Epithelial cell of prostate (primary cell): ENCODE data around the gene UGT1A8.
"Not testable (repeated sequence)": the region's sequence is repeated elsewhere in the genome, so short reads cannot be mapped to it uniquely, and the experiment has no call there.

ENCODE experiments used
- DNase-seq: peaks from one replicate; pipeline ENCODE4 v3.0.0-alpha.2; 2011; ENCODE audit warnings: low read depth, low spot score
- H3K27ac ChIP-seq: fragments of 450-650 bp; 2 replicates; pipeline ENCODE4 v1.5.1; 2017; ENCODE audit warnings: mild to moderate bottlenecking

The UGT1A8 gene

DNA sequence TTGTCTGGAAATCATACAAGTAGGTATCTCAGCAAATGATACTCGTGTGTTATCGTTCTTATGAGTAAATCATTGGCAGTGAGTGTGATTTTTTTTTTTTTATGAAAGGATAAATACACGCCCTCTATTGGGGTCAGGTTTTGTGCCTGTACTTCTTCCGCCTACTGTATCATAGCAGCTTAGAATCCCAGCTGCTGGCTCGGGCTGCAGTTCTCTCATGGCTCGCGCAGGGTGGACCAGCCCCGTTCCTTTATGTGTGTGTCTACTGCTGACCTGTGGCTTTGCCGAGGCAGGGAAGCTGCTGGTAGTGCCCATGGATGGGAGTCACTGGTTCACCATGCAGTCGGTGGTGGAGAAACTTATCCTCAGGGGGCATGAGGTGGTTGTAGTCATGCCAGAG, 18.9 kb downstream of the UGT1A8 start, which contains the start of gene UGT1A10:
UGT1A10 (plus strand) TSS at position 143 of the 400 bp plus-strand sequence; CDS start at position 218, 75 bp downstream.
- DNase-seq, H3K27ac ChIP-seq: not testable (repeated sequence)

GRCh38 chr2:233638836-233639235, 21.4 kb downstream of the UGT1A8 start:
- DNase-seq: no peak
- no peak overlapping the region for H3K27ac ChIP-seq

GRCh38 chr2:233639860-233640259, 22.4 kb downstream of the UGT1A8 start:
- no peak overlapping the region for H3K27ac ChIP-seq
- no peak for DNase-seq

- no peak overlapping the region for H3K27ac ChIP-seq
- DNase-seq: no peak
Observed at GRCh38 chr2:233643128-233643527, 25.7 kb downstream of the UGT1A8 start.

DNA sequence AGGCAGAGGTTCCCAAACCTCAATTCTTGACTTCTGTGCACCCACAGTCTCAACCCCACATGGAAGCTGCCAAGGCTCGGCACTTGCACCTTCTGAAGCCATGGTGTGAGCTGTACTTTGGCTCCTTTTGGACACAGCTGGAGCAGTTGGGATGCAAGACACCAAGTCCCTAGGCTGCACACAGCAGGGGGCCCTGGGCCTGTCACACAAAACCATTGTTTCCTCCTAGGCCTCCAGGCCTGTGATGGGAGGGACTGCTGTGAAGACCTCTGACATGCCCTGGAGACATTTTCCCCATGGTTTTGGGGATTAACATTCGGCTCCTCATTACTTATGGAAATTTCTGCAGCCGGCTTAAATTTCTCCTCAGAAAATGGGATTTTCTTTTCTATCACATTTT, 28.6 kb downstream of the UGT1A8 start:
- H3K27ac ChIP-seq, DNase-seq: not testable (repeated sequence)

DNA sequence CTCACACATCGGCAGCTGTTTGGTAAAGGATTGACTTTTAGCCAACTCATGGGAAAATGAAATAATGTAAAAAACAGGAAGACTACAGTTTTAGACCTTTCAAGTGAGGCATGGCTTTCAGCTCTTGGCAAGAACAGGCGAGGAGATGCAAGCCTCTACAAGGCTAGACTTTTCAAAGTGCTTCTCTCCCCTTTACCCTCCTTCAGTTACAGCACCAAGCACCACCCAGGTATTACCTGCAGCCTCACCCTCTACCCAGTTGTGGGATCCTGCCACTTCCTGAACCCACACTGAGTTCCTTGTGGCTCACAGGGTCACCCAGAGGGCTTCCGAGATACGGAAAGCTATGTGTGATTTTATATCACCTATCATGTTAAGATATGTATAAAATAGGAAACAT, 33.5 kb downstream of the UGT1A8 start:
- H3K27ac ChIP-seq: no peak overlapping the region
- DNase-seq: no peak

DNA sequence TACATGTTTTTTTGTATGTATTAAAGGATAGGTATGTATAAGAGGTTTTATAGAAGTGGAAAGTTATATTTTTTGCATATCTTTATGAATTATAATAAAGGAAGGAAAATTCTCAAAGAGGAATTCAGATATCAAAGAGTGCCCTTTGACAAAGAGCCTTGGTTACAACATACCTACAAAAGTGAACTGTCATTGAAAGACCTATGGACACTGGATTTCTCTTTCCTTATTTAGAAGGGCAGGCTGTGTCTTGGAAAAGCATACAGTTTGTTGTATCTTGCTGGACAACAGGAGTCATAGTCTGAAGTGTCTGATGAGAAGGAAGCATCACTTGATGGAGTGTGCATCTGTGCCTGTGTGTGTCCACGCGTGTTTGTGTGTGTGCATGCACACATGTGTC, 34.0 kb downstream of the UGT1A8 start:
- DNase-seq: no peak
- no peak overlapping the region for H3K27ac ChIP-seq

DNA sequence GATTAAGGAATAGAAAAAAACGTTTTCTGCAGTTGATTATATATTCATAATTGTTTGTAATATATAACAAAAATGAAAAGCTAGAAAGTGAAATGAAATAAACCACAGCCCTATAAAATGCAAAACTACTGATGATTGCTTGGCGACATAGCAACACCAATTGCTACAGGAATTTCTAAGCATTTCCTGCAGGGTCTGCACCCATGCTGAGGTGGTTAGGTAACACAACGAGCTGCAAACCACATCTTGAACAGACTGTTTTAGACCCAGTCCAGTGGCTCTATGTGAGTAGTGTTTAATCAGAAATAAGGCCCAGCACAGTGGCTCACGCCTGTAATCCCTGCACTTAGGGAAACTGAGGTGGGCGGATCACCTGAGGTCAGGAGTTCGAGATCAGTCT, 37.1 kb downstream of the UGT1A8 start:
- no peak overlapping the region for H3K27ac ChIP-seq
- no peak for DNase-seq

DNA sequence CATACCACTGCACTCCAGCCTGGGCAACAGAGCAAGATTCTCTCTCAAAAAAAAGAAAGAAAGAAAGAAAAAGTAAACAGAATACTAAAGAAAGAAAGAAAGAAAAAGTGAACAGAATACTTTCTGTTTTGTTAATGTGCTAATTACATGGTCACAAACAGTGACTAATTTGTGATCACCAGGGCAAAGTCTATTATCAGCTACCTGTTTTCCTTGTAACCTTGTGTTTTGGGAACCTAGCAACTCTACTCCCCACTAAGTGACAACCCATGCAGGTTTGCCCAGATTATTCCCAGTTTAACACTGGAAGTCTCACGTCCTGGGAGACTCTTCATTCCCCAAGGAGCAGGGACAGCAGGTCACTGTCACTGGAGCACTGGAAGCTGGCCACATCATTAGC, 37.6 kb downstream of the UGT1A8 start:
- H3K27ac ChIP-seq: no peak overlapping the region
- no peak for DNase-seq

GRCh38 chr2:233655943-233656342, 38.5 kb downstream of the UGT1A8 start:
- not testable (repeated sequence) for DNase-seq, H3K27ac ChIP-seq

GRCh38 chr2:233656443-233656842, 39.0 kb downstream of the UGT1A8 start:
- no peak overlapping the region for H3K27ac ChIP-seq
- no peak for DNase-seq

- DNase-seq: no peak
- H3K27ac ChIP-seq: no peak overlapping the region
Observed at GRCh38 chr2:233658610-233659009, 41.2 kb downstream of the UGT1A8 start.

DNA sequence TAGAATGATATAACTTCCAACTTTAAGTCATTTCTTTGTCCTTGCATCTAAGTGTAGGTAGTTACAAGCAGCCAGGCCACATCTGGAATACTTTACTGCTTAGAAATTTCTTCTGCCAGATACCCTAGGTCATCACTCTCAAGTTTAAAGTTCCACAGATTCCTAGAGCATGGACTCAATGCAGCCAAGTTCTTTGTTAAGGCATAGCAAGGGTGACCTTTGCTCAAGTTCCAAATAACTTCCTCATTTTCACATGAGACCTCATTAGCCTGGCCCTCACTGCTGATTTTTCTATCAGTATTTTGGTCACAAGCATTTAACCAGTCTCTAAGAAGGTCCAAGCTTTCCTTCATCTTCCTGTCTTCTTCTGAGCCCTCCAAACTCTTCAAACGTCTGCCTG, 46.5 kb downstream of the UGT1A8 start:
- H3K27ac ChIP-seq: no peak overlapping the region
- no peak for DNase-seq

GRCh38 chr2:233668605-233669260, 51.3 kb downstream of the UGT1A8 start:
- DNase-seq: no peak
- H3K27ac ChIP-seq: no peak overlapping the region

DNA sequence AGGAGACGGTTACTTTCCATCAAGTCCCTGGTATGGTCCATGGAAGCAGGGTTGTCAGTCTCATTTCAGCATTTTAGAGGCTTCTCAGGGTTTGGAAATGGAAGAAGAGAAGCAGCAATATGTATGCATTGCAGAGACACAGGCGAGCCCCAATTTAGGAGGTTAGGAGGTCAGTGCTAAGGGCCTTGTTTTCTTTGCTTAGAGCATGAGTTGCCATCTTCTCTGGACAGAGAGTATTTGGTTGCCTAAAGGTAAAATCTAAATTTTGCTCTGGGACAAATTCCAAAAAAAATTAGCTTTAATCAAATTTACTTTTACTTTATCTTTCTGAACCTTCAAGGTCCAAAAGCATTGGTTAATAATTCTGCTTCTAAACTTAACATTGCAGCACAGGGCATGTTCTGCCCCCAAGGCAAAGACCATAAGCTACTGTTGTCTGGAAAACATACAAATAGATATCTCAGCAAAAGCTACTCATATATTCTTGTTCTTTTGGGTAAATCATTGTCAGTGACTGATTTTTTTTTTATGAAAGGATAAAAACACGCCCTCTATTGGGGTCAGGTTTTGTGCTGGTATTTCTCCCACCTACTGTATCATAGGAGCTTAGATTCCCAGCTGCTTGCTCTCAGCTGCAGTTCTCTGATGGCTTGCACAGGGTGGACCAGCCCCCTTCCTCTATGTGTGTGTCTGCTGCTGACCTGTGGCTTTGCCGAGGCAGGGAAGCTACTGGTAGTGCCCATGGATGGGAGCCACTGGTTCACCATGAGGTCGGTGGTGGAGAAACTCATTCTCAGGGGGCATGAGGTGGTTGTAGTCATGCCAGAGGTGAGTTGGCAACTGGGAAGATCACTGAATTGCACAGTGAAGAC, 54.1 kb downstream of the UGT1A8 start, which contains the start of gene UGT1A9:
UGT1A9 (plus strand) TSS at position 609 of the 872 bp plus-strand sequence; CDS start at position 646, 37 bp downstream.
- H3K27ac ChIP-seq: no peak within 1 kb of the TSS
- DNase-seq: no peak

DNA sequence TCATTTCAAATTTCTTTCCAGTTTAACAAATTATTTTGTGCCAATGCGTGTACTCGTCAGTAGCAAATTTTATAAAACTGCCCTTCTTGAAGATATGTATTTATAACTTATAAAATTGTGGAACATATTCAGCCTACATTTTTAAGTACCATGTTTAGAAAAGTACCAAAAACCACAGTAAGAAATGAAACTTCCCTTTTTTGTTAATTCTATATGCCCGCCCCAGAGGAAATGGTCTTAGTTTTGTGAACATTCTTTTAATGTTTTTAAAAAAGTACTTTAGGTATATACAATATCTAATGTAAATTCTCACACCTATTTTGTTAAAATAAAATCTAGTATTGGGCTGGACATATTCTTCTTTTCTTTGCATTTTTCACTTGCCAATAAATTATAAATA, 55.5 kb downstream of the UGT1A8 start:
- H3K27ac ChIP-seq: no peak overlapping the region
- DNase-seq: no peak

- H3K27ac ChIP-seq: no peak overlapping the region
- DNase-seq: no peak
Observed at GRCh38 chr2:233673896-233674295, 56.5 kb downstream of the UGT1A8 start.

DNA sequence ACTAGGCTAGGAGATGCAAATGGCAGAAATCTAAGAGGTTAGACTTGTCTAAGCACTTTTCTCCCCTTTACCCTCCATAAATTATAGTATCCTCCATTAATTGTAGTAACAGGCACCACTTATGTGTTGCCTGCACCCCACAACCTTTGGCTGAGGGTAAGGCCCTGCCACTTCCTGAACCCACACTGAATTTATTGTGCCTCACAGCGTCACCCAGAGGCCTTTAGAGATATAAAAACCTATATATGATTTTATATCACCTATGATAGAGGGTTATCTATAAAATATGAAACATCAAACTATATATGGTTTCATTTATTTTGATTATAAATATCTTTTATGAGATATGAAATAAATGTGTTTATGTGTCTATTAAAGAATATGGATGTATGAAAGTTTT, 56.9 kb downstream of the UGT1A8 start:
- no peak for DNase-seq
- H3K27ac ChIP-seq: no peak overlapping the region

DNA sequence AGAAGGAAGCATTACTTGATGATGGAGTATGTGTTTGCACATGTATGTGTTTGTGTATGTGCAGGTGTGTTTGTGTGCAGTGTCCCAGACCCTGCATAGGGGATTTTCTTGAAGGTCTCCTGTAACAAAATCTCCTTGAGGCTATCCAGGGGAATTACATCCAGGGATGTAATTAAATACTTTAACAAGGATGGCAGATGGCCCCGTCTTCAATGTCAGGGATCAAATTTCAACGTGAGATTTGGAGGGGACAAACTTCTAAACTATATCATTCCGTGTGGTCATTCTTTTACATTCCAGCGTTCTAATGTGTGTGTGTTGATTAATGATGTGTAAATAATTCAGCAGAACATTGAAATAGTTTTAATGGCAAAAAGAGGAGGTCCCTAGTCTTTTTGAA, 57.6 kb downstream of the UGT1A8 start:
- H3K27ac ChIP-seq: no peak overlapping the region
- no peak for DNase-seq

GRCh38 chr2:233676046-233676445, 58.6 kb downstream of the UGT1A8 start:
- DNase-seq: no peak
- no peak overlapping the region for H3K27ac ChIP-seq

DNA sequence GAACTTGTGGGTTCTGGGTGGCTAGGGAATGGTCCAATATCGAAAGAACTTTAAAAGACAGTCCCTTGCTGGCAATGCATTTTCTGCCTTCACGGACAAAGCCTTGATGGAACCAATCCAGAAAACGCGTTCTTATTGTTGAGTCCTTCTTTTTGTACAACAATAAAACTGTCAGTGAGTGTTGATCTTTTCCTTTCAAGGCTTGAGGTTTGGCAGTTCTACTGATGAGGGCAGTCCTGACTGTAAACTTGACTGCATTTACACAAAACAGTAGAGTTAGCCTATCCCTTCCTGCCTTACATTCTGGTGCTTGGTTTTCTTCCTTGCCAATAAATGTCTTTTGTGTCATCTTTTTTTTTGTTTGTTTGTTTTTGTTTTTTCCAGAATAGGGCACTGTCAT, 61.8 kb downstream of the UGT1A8 start:
- H3K27ac ChIP-seq: no peak overlapping the region
- DNase-seq: no peak
